Transverse colon (tissue), 4 donors: ENCODE data around the gene RPS15.

ENCODE experiments used
- POLR2A ChIP-seq: fragments of 450-650 bp; IDR thresholded peaks from one replicate; pipeline ENCODE4 v1.6.1; 2016; ENCODE audit warnings: antibody characterized with exemption, mild to moderate bottlenecking, moderate library complexity
- POLR2AphosphoS5 ChIP-seq, 3 donors: sonication (generic); formaldehyde crosslinking; IDR thresholded peaks; one replicate each; pipeline ENCODE4 v1.6.1; 2016; ENCODE audit warnings: antibody characterized with exemption in 3 of 3
- TF ChIP-seq, protein P1 (sequence below), 5 experiments: fragments of 200-600 bp in 3 of 5; fragments of 450-650 bp in 2 of 5; sonication (generic) in 3 of 5; IDR thresholded peaks; 1 replicate in 2 of 5; 2 replicates in 3 of 5; pipeline ENCODE4 v1.5.1; 2016 to 2017; ENCODE audit warnings: antibody characterized with exemption in 5 of 5, inconsistent platforms in 3 of 5, mild to moderate bottlenecking in 2 of 5, moderate library complexity in 1 of 5

GRCh38 chr19:1428738-1429391 lies 9.3 kb upstream of the RPS15 start:
- TF ChIP-seq, protein P1, sequence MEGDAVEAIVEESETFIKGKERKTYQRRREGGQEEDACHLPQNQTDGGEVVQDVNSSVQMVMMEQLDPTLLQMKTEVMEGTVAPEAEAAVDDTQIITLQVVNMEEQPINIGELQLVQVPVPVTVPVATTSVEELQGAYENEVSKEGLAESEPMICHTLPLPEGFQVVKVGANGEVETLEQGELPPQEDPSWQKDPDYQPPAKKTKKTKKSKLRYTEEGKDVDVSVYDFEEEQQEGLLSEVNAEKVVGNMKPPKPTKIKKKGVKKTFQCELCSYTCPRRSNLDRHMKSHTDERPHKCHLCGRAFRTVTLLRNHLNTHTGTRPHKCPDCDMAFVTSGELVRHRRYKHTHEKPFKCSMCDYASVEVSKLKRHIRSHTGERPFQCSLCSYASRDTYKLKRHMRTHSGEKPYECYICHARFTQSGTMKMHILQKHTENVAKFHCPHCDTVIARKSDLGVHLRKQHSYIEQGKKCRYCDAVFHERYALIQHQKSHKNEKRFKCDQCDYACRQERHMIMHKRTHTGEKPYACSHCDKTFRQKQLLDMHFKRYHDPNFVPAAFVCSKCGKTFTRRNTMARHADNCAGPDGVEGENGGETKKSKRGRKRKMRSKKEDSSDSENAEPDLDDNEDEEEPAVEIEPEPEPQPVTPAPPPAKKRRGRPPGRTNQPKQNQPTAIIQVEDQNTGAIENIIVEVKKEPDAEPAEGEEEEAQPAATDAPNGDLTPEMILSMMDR (IDR thresholded peaks at IDR 0.05), result no peak
- TF ChIP-seq POLR2A (no peak), POLR2AphosphoS5 (IDR thresholded peaks at IDR 0.05) (no peak)
